ENCODE measurements around the gene EDEM3.

GRCh38 chr1:184753117-184753516, 1.5 kb downstream of the EDEM3 start:
- TF ChIP-seq CTCF (conservative IDR thresholded peaks at IDR 0.05 in 1 of 2, IDR thresholded peaks at IDR 0.05 in 1 of 2; ENCODE audit: low read depth in 1 of 2, low read length in 2 of 2) (no peak), EZH2 (IDR thresholded peaks at IDR 0.05; ENCODE audit: low read length, missing control alignments) (no peak)

Data from fibroblast of lung (primary cell).